Mesenchymal stem cell (in vitro differentiated cells and primary cell): ENCODE measurements around the gene ELOVL2.

Source experiments
- DNase-seq: peaks from one replicate; pipeline ENCODE4 v3.0.0-alpha.2; 2013
- H2AFZ ChIP-seq: one replicate; pipeline ENCODE4 v1.6.1; 2013; ENCODE audit warnings: low read depth, mild to moderate bottlenecking, control low read depth, inconsistent platforms, low read length, moderate library complexity
- H2AK5ac ChIP-seq: 2 replicates; pipeline ENCODE4 v1.6.1; 2013; ENCODE audit warnings: low read length, moderate library complexity, mild to moderate bottlenecking, inconsistent platforms; ENCODE audit not compliant: severe bottlenecking
- H2BK120ac ChIP-seq: one replicate; pipeline ENCODE4 v1.6.1; 2013; ENCODE audit warnings: low read depth, mild to moderate bottlenecking, inconsistent platforms, low read length, moderate library complexity
- H2BK12ac ChIP-seq, 2 experiments: one replicate each; pipeline ENCODE4 v1.6.1; 2013; ENCODE audit warnings: inconsistent platforms in 2 of 2, low read length in 2 of 2, mild to moderate bottlenecking in 2 of 2, moderate library complexity in 2 of 2, control low read depth in 1 of 2
- H2BK15ac ChIP-seq: one replicate; pipeline ENCODE4 v1.6.1; 2013; ENCODE audit warnings: mild to moderate bottlenecking, low read depth, inconsistent platforms; ENCODE audit not compliant: poor library complexity, severe bottlenecking
- H2BK5ac ChIP-seq: 2 replicates; pipeline ENCODE4 v1.6.1; 2013; ENCODE audit warnings: low read depth, mild to moderate bottlenecking, low read length, control low read depth, inconsistent platforms; ENCODE audit not compliant: poor library complexity, severe bottlenecking
- H3K14ac ChIP-seq, 2 experiments: one replicate each; pipeline ENCODE4 v1.6.1; 2013; ENCODE audit warnings: inconsistent platforms in 2 of 2, low read length in 2 of 2, control low read depth in 1 of 2, mild to moderate bottlenecking in 1 of 2, moderate library complexity in 1 of 2
- H3K18ac ChIP-seq, 2 experiments: one replicate each; pipeline ENCODE4 v1.6.1; 2013; ENCODE audit warnings: inconsistent platforms in 2 of 2, low read length in 2 of 2, control low read depth in 1 of 2, low read depth in 1 of 2, mild to moderate bottlenecking in 1 of 2
- H3K23ac ChIP-seq, 2 experiments: one replicate each; pipeline ENCODE4 v1.6.1; 2013; ENCODE audit warnings: inconsistent platforms in 2 of 2, low read length in 2 of 2, mild to moderate bottlenecking in 2 of 2, moderate library complexity in 2 of 2, control low read depth in 1 of 2
- H3K27ac ChIP-seq: 2 replicates; pipeline ENCODE4 v1.5.1; 2013; ENCODE audit warnings: mild to moderate bottlenecking, moderate library complexity, low read length, control low read depth, inconsistent platforms; ENCODE audit not compliant: poor library complexity, severe bottlenecking
- H3K27me3 ChIP-seq, 2 experiments: 2 replicates each; pipeline versions ENCODE4 v1.6.1 to v1.7.0; 2013; ENCODE audit warnings: low read length in 2 of 2, mild to moderate bottlenecking in 2 of 2, moderate library complexity in 2 of 2, control low read depth in 1 of 2, inconsistent platforms in 1 of 2; ENCODE audit not compliant: control insufficient read depth in 1 of 2, insufficient read depth in 1 of 2
- H3K36me3 ChIP-seq, 2 experiments: 2 replicates each; pipeline versions ENCODE4 v1.6.1 to v1.7.0; 2013; ENCODE audit warnings: low read length in 2 of 2, control low read depth in 1 of 2, inconsistent platforms in 1 of 2, low read depth in 1 of 2, mild to moderate bottlenecking in 1 of 2; ENCODE audit not compliant: insufficient read depth in 2 of 2, control insufficient read depth in 1 of 2
- H3K4ac ChIP-seq, 2 experiments: one replicate each; pipeline ENCODE4 v1.6.1; 2013; ENCODE audit warnings: inconsistent platforms in 2 of 2, low read length in 2 of 2, mild to moderate bottlenecking in 2 of 2, moderate library complexity in 2 of 2, control low read depth in 1 of 2, low read depth in 1 of 2
- H3K4me1 ChIP-seq: 2 replicates; pipeline ENCODE4 v1.6.1; 2013; ENCODE audit warnings: low read depth, low read length, control low read depth; ENCODE audit not compliant: control insufficient read depth, insufficient read depth
- H3K4me2 ChIP-seq: 2 replicates; pipeline ENCODE4 v1.6.1; 2013; ENCODE audit warnings: low read length, mild to moderate bottlenecking, inconsistent platforms; ENCODE audit not compliant: poor library complexity, severe bottlenecking
- H3K4me3 ChIP-seq, 2 experiments: 2 replicates each; pipeline versions ENCODE4 v1.5.1 to v1.7.0; 2013; ENCODE audit warnings: low read length in 2 of 2, mild to moderate bottlenecking in 2 of 2, control low read depth in 1 of 2, low read depth in 1 of 2; ENCODE audit not compliant: insufficient read depth in 1 of 2
- H3K79me1 ChIP-seq: replicated peaks from 2 replicates; pipeline ENCODE4 v1.6.1; 2013; ENCODE audit warnings: mild to moderate bottlenecking, control low read depth, low read length, inconsistent platforms; ENCODE audit not compliant: poor library complexity, severe bottlenecking
- H3K9ac ChIP-seq: 2 replicates; pipeline ENCODE4 v1.7.0; 2013; ENCODE audit warnings: mild to moderate bottlenecking, low read length, moderate library complexity
- H3K9me3 ChIP-seq: 2 replicates; pipeline ENCODE4 v1.7.0; 2013; ENCODE audit warnings: mild to moderate bottlenecking, low read length; ENCODE audit not compliant: control insufficient read depth
- H4K8ac ChIP-seq: one replicate; pipeline ENCODE4 v1.6.1; 2013; ENCODE audit warnings: inconsistent platforms, mild to moderate bottlenecking, low read length, moderate library complexity
- H4K91ac ChIP-seq: one replicate; pipeline ENCODE4 v1.6.1; 2013; ENCODE audit warnings: mild to moderate bottlenecking, low read length, inconsistent platforms
- WGBS: methylation state at CpG from one replicate; pipeline ENCODE4 v1.1.7; 2013; ENCODE audit warnings: mixed read lengths; 5-methylcytosine and 5-hydroxymethylcytosine counted together

ELOVL2 gene

GRCh38 chr6:10933126-10933525, 111.0 kb downstream of the ELOVL2 start:
- H3K4me3 ChIP-seq: no peak overlapping the region
- no peak overlapping the region for H4K8ac ChIP-seq
- no peaks in the 10 kb centered on the region for H3K4me1 ChIP-seq
- H3K4me2 ChIP-seq: no peak overlapping the region
- DNase-seq: no peak
- H3K27ac ChIP-seq: no peak overlapping the region
- no peaks in the 10 kb centered on the region for H3K79me1 ChIP-seq
- no peaks in the 10 kb centered on the region for H3K9me3 ChIP-seq
- no peak overlapping the region for H3K18ac ChIP-seq
- no peak overlapping the region for H3K4ac ChIP-seq
- H3K36me3 ChIP-seq: no peaks in the 10 kb centered on the region
- H3K23ac ChIP-seq: no peak overlapping the region
- H2BK5ac ChIP-seq: no peak overlapping the region
- H2AK5ac ChIP-seq: no peak overlapping the region
- no peak overlapping the region for H2BK120ac ChIP-seq
- H3K9ac ChIP-seq: no peak overlapping the region
- no peak overlapping the region for H3K14ac ChIP-seq
- WGBS: 100% methylated on average over 1 of the region's 1 CpG
- H2BK12ac ChIP-seq: no peak overlapping the region
- no peaks in the 10 kb centered on the region for H3K27me3 ChIP-seq
- no peak overlapping the region for H2BK15ac ChIP-seq
- no peak overlapping the region for H2AFZ ChIP-seq
- no peak overlapping the region for H4K91ac ChIP-seq
